H7 (cell line): Measurements from ENCODE around the gene PTPRN2. TPM values are rescaled to one million over a fixed set of nuclear protein-coding genes. Genes with fewer than 3 reads are reported as not detected.

Source experiments
- DNase-seq: peaks from one replicate; pipeline ENCODE4 v3.0.0; 2012
- H3K27me3 ChIP-seq: 2 replicates; pipeline ENCODE4 v1.6.0; 2011; ENCODE audit warnings: mild to moderate bottlenecking, low read length; ENCODE audit not compliant: control insufficient read depth, insufficient read depth
- H3K36me3 ChIP-seq: replicated peaks from 2 replicates; pipeline ENCODE4 v1.5.1; 2011; ENCODE audit warnings: low read length; ENCODE audit not compliant: control insufficient read depth, insufficient read depth
- H3K4me3 ChIP-seq: 2 replicates; pipeline ENCODE4 v1.5.1; 2011; ENCODE audit warnings: low read depth, mild to moderate bottlenecking, control low read depth, low read length, moderate library complexity; ENCODE audit not compliant: insufficient read depth
- total RNA-seq: library from RNA; depleted of rRNA; stranded (reverse); fragments of >200 nt; shearing (Covaris generic); gene quantifications from 2 replicates; pipeline ENCODE4 v1.2.3, GENCODE V29; 2014

PTPRN2 gene
- total RNA-seq, 1 experiment from 2014 or later = 0.80 TPM

- DNase-seq = no peak
Measured at GRCh38 chr7:158373476-158374133, 214.0 kb downstream of the PTPRN2 start.

GRCh38 chr7:158372400-158373342 lies 215.0 kb downstream of the PTPRN2 start:
- Histone ChIP-seq H3K36me3 (no peaks in the 10 kb centered on the region), H3K27me3 (no peaks in the 10 kb centered on the region), H3K4me3 (no peak overlapping the region)
- no peak for DNase-seq

More at GRCh38 chr7:158373476-158374133, 214.0 kb downstream of the PTPRN2 start:
- H3K36me3 ChIP-seq = no peaks in the 10 kb centered on the region
- H3K4me3 ChIP-seq = no peak overlapping the region
- no peaks in the 10 kb centered on the region for H3K27me3 ChIP-seq

- DNase-seq = no peak
- Histone ChIP-seq H3K4me3 (no peak overlapping the region), H3K36me3 (no peaks in the 10 kb centered on the region), H3K27me3 (no peaks in the 10 kb centered on the region)
Measured at GRCh38 chr7:158371856-158372255, 215.8 kb downstream of the PTPRN2 start.

- H3K27me3 ChIP-seq = no peaks in the 10 kb centered on the region
- no peak overlapping the region for H3K4me3 ChIP-seq
- H3K36me3 ChIP-seq = no peaks in the 10 kb centered on the region
- DNase-seq = no peak
Measured at GRCh38 chr7:158369866-158370265, 217.8 kb downstream of the PTPRN2 start.

GRCh38 chr7:158369290-158369689 lies 218.3 kb downstream of the PTPRN2 start:
- no peak for DNase-seq

GRCh38 chr7:158368449-158368848 lies 219.2 kb downstream of the PTPRN2 start:
- no peak for DNase-seq
- Histone ChIP-seq H3K4me3 (no peak overlapping the region), H3K36me3 (no peaks in the 10 kb centered on the region), H3K27me3 (no peaks in the 10 kb centered on the region)

More at GRCh38 chr7:158369290-158369689, 218.3 kb downstream of the PTPRN2 start:
- H3K4me3 ChIP-seq = no peak overlapping the region
- H3K27me3 ChIP-seq = no peaks in the 10 kb centered on the region
- no peaks in the 10 kb centered on the region for H3K36me3 ChIP-seq

- Histone ChIP-seq H3K36me3 (no peaks in the 10 kb centered on the region), H3K27me3 (no peaks in the 10 kb centered on the region), H3K4me3 (no peak overlapping the region)
- DNase-seq = no peak
Measured at GRCh38 chr7:158367634-158367982, 220.0 kb downstream of the PTPRN2 start.

- no peak for DNase-seq
- Histone ChIP-seq H3K36me3 (no peaks in the 10 kb centered on the region), H3K27me3 (no peaks in the 10 kb centered on the region), H3K4me3 (no peak overlapping the region)
Measured at GRCh38 chr7:158366916-158367633, 220.5 kb downstream of the PTPRN2 start.

- Histone ChIP-seq H3K36me3 (no peaks in the 10 kb centered on the region), H3K27me3 (no peaks in the 10 kb centered on the region), H3K4me3 (no peak overlapping the region)
- no peak for DNase-seq
Measured at GRCh38 chr7:158366346-158366745, 221.3 kb downstream of the PTPRN2 start.

GRCh38 chr7:158365267-158365666 lies 222.4 kb downstream of the PTPRN2 start:
- Histone ChIP-seq H3K4me3 (no peak overlapping the region), H3K36me3 (no peaks in the 10 kb centered on the region), H3K27me3 (no peaks in the 10 kb centered on the region)
- no peak for DNase-seq

- no peak overlapping the region for H3K4me3 ChIP-seq
- no peak for DNase-seq
- H3K27me3 ChIP-seq = no peaks in the 10 kb centered on the region
- no peaks in the 10 kb centered on the region for H3K36me3 ChIP-seq
Measured at GRCh38 chr7:158364451-158364850, 223.2 kb downstream of the PTPRN2 start.

GRCh38 chr7:158362912-158363905 lies 224.4 kb downstream of the PTPRN2 start:
- Histone ChIP-seq H3K36me3 (no peaks in the 10 kb centered on the region), H3K27me3 (no peaks in the 10 kb centered on the region), H3K4me3 (no peak overlapping the region)
- DNase-seq = peak; percentile 87

GRCh38 chr7:158362001-158362400 lies 225.6 kb downstream of the PTPRN2 start:
- H3K27me3 ChIP-seq = no peaks in the 10 kb centered on the region
- DNase-seq = no peak
- H3K4me3 ChIP-seq = no peak overlapping the region
- H3K36me3 ChIP-seq = no peaks in the 10 kb centered on the region
